NCI-H146 (cell line): Measurements from ENCODE around the gene FAM174A.

Experiments used
- DNase-seq: peaks from one replicate; lab custom pipeline; 2025; lab: John Stamatoyannopoulos, UW

Gene FAM174A

GRCh38 chr5:100535060-100536005, at the start of gene FAM174A:
Gene FAM174A (plus strand): TSS chr5:100535374. CDS start chr5:100535531, 157 bp downstream.
- DNase-seq: peak; percentile 94

DNA sequence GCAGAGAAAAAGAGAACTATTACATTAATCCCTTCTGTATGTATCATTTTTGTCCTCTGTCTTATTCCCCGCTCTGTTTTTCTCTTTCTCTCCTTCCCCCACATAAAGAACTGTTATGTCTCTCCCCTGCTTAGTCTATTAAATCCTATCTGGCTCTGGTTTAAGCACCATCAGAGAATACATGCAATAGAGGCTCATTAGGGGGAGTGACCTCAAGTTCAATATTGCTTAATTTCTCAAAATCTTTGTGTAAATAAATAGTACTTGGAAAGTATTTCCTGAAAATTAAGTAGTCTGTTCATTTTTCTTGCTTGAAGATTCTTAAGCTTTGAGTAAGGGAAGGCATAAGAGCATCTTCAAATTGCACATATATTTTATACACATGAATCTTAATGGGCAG, 41.2 kb upstream of the FAM174A start:
- no peak for DNase-seq

- no peak for DNase-seq
Observed at GRCh38 chr5:100496296-100496695, 38.9 kb upstream of the FAM174A start.

DNA sequence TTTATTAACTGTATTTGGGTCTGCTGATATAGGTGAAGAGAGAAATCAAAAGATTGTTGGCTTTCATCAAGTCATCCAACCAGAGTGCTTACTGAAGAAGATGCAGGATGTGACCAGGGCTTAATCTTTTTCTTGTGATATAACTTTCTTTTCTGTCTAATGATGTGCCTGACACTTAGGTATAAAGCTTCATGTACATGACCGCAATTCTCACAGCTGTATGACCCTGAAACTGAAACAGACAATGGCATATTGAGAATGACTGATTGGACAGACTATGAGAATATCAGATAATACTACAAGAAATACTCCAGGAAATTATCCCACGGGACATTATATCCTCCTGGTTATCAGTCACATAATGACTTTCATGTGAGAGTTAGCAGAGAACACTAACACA, 32.5 kb upstream of the FAM174A start:
- no peak for DNase-seq

DNA sequence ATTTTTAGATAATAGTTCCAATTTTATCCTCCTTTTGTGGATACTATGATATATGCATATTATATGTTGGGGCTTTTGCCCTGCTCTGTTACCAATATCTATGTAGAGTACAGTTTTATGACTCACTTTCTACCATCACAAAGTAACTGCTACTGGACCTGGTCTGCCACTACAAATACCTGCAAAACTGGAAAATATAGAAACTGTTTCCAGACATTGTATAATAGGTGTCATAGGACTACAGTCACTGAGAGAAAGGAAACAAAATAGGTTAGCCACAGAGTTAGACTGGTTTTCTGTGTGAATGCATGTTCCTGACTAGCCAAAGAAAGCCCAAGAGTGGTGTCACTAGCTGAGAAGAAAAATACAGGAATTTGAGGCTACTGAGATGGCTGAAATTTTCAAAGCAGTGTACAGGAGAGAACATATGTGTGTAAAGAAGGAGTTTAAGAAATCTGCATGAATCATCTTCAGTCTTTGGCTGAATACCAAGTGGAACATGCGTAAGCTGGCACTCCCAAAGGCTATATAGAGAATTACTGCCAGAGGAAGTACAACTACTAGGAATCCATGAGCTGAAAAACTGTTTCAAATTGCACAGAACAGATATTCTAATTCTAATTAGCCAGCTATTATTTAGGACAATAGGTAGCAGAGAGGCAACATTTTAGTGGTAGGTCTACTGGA, 29.0 kb upstream of the FAM174A start:
- DNase-seq: no peak

GRCh38 chr5:100516285-100516684, 18.9 kb upstream of the FAM174A start:
- DNase-seq: no peak

- DNase-seq: peak; percentile 96
Observed at GRCh38 chr5:100517301-100517974, 17.7 kb upstream of the FAM174A start.

- no peak for DNase-seq
Observed at GRCh38 chr5:100518377-100518776, 16.8 kb upstream of the FAM174A start.

DNA sequence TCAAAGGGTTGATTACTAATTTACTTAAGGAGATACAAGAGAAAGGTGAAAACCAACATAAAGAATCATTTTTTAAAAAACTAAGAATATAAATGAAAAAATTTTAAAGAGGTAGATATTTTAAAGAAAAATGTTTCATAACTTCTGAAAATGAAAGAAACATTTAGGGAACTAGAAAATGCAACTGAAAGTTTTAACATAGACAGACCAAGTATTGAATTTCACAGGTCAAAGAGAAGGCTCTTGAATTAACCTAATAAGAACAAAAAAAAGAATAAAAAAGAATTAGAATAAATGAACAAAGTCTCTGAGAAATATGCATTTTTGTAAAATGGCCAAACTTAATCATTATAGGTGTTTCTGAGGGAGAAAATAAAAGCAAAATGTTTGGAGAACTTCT, 16.1 kb upstream of the FAM174A start:
- no peak for DNase-seq

DNA sequence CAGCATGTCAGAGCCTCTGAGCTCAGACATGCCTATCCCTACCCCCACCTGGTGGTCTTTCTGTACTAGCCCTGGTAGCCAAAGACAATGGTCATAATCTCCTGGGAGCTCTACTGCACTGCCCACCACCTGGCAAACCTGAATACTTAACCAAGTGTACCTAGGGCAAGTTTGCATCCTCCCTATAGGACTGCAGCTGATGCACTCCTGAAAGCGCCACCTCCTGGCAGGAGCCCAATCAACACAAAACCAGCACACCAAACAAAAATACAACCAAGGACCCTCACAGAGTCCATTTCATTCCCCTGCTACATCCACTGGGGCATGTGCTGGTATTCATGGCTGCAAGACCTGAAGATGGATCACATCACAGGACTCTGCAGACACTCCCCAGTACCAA, 14.8 kb upstream of the FAM174A start:
- no peak for DNase-seq

DNA sequence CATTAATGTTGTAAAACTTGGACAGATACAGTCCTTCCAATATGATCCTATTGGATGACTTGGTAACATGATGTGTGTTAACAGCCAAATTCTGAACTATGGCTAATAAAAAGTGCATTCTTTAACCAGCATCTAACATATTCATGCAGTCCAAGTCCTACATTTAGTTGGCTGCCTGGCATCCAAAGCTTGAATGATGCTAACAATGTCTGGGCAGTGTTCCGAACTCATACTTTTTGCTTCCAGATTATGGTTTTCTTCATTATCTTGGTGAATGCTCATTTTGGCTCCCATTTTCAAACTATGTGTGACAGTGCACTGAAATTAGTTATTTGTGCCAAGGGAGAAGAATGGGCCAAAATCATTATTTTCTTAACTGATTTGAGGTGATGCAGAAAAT, 2.8 kb downstream of the FAM174A start:
- no peak for DNase-seq

DNA sequence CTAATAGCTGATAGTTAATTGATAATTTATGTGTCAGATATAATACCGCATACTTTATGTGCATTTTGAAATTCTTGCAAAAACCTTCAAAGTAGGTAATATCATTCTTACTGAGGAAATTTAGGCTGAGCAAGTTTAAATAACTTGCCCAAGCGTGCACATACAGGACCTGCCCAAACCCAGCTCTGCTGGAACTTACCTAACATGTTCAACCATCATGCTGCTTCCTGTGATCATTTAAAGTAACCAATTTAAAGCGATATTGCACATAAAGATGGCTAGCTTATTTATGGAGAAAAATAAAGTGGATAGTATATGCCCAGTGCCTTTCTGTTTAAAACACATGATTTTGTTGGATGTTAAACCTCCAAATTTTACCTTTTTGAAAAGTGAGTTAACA, 4.3 kb downstream of the FAM174A start:
- no peak for DNase-seq

DNA sequence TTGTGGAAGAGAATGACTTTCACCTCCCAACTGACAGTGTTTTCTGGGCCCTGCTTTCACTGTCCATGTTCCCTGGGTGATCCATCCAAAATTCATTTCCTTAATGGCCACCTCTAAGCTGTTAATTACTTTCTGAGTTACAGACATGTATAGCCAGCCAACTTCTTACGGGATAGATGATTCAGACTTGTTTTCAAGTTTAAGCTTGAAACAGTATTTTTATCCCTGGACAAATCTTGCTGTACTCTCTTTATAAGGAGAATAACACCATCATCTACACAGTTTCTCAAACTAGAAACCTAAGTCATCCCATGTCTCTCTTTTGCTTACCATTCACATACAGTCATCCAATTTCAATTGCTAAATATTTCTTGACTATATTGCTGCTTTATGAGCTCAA, 6.9 kb downstream of the FAM174A start:
- DNase-seq: no peak

DNA sequence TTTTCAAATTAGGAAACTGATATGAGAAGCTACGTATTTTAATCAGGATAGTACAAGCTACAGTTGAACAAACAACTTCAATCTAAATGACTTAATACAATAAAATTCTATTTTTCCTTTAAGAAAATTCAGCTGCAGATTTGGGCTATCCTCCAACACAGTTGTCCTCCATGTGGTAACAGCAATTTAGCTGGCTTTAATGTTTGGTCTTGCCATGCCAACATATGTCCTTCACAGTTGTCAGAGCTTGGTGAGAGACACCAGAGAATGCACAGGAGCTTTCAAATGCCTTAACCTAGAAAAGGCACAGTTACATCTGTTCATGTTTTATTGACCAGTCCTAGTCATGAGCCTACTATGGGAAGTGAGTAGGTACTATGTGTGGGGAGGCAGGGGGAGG, 10.8 kb downstream of the FAM174A start:
- no peak for DNase-seq

GRCh38 chr5:100550531-100551051, 15.4 kb downstream of the FAM174A start:
- DNase-seq: no peak

GRCh38 chr5:100551183-100551582, 16.0 kb downstream of the FAM174A start:
- no peak for DNase-seq

DNA sequence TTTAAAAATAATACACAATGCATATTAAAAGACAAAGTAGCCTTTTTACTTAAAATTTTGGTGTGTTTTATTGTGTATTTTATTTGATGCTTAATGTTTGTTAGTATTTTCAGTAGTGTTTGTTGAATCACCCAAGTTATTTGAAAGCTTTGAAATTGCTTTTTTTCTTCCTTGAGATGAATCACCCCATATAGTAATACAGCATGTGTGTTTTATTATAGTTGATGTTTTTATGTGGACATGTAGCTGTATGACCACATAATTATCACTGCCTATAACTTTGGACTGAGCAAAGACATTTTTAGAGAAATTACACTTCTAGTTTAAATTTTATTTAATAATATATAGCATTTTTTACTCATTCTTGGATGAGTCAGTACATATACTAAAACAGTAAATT, 18.0 kb downstream of the FAM174A start:
- DNase-seq: no peak

DNA sequence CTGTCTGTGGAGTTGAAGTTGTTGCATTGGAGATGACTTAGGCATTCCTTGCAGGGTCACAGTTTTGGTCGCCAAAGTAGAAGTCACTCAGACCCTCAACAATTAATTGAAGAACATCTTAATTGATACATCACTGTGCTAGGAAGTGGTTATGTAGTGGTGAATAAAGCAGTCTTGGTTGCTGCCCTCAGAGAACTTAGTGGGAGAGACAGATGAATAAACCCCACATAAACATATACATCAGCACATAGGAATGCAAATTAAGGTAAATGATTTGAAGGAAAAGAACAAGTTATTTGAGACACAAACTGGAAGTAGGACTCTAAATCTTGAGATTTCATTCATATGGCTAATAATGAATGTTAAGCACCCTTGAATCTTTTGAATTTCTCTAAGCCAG, 25.7 kb downstream of the FAM174A start:
- no peak for DNase-seq

DNA sequence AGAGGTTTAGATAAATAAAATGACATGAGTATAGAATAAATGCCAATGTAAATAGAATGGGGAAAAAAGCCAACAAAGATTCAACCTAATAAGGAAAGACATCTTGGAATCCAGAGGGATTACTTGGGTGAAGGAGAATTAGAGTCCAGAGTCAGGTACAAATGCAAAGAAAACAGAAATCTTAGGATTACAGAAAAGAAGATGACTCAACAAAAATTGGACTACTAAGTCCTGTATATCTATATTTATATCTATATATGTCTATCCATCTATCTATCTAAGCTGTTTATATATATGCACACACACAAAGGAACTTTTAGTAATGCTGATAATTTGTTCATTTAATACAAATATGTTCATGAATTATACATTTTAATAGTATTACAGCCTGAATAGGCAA, 27.6 kb downstream of the FAM174A start:
- DNase-seq: no peak

- no peak for DNase-seq
Observed at GRCh38 chr5:100566382-100567141, 31.4 kb downstream of the FAM174A start.

- no peak for DNase-seq
Observed at GRCh38 chr5:100574716-100575115, 39.5 kb downstream of the FAM174A start.

DNA sequence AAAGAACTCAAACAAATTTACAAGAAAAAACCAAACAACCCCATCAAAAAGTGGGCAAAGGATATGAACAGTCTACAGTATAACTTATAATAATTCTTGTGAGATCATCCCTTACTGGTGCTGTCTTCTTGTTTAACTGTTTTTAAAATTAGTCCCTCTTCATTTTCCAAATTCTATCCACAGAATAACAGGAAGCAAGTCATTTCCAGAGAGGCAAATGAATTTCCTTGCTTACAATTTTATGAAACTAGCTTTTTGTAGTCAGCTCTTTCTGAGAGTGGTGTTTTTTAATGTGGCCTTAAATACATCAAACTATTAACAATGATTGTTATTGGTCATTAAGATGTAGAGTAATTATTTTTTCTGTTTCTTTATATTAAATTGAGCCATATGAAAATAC, 40.6 kb downstream of the FAM174A start:
- DNase-seq: no peak
